GM21825 (cell line): ENCODE results near the gene LIPC.
"Not testable (repeated sequence)": the region's sequence is repeated elsewhere in the genome, so short reads cannot be mapped to it uniquely, and the experiment has no call there.

Experiments
- ATAC-seq: cut with Tn5 transposase; IDR thresholded peaks from one replicate; pipeline ENCODE4 v1.9.1; 2021; ENCODE audit warnings: mild to moderate bottlenecking, moderate library complexity; ENCODE audit not compliant: unreplicated experiment

The LIPC gene

GRCh38 chr15:58598829-58599210 is 167.0 kb downstream of the LIPC start:
- no peak for ATAC-seq

GRCh38 chr15:58602823-58603222 is 171.0 kb downstream of the LIPC start:
- ATAC-seq: no peak

GRCh38 chr15:58603927-58604326 is 172.1 kb downstream of the LIPC start:
- not testable (repeated sequence) for ATAC-seq

GRCh38 chr15:58604455-58604923 is 172.7 kb downstream of the LIPC start:
- no peak for ATAC-seq

- no peak for ATAC-seq
Measured at GRCh38 chr15:58605931-58606530, 174.2 kb downstream of the LIPC start.

- no peak for ATAC-seq
Measured at GRCh38 chr15:58606577-58607080, 174.8 kb downstream of the LIPC start.

- no peak for ATAC-seq
Measured at GRCh38 chr15:58608129-58608590, 176.4 kb downstream of the LIPC start.

- no peak for ATAC-seq
Measured at GRCh38 chr15:58608711-58609110, 176.9 kb downstream of the LIPC start.

GRCh38 chr15:58611731-58612676 is 180.2 kb downstream of the LIPC start:
- ATAC-seq: no peak

- no peak for ATAC-seq
Measured at GRCh38 chr15:58616171-58616570, 184.4 kb downstream of the LIPC start.
